PFSK-1 (cell line): ENCODE data around the gene GLI2.

Experiments
- FOXP2 ChIP-seq: optimal IDR thresholded peaks from 2 replicates; pipeline ENCODE3; 2011; ENCODE audit warnings: borderline replicate concordance, control low read depth, inconsistent platforms; ENCODE audit not compliant: insufficient read depth; ENCODE audit errors: extremely low read length, extremely low read depth
- POLR2AphosphoS5 ChIP-seq: IDR thresholded peaks from 2 replicates; pipeline ENCODE4 v1.6.1; 2012; ENCODE audit warnings: low read depth, mild to moderate bottlenecking, control low read depth, low read length, moderate library complexity
- SIN3A ChIP-seq: IDR thresholded peaks from 2 replicates; pipeline ENCODE4 v1.6.1; 2012; ENCODE audit warnings: mild to moderate bottlenecking, low read length, moderate library complexity, borderline replicate concordance; ENCODE audit not compliant: insufficient read depth
- TAF1 ChIP-seq: IDR thresholded peaks from 2 replicates; pipeline ENCODE4 v1.6.1; 2012; ENCODE audit warnings: low read length, control low read depth, borderline replicate concordance; ENCODE audit not compliant: insufficient read depth
- TF ChIP-seq, protein P1 (sequence below), 2 experiments: IDR thresholded peaks; 2 replicates each; pipeline versions ENCODE4 v1.6.1 to v1.8.0; 2011 to 2012; ENCODE audit warnings: low read depth in 2 of 2, low read length in 2 of 2, control low read depth in 1 of 2, inconsistent platforms in 1 of 2, mild to moderate bottlenecking in 1 of 2, moderate library complexity in 1 of 2; ENCODE audit not compliant: insufficient read depth in 1 of 2

Gene GLI2

GRCh38 chr2:120748310-120748709 lies 12.6 kb downstream of the GLI2 start:
- TF ChIP-seq, protein P1, sequence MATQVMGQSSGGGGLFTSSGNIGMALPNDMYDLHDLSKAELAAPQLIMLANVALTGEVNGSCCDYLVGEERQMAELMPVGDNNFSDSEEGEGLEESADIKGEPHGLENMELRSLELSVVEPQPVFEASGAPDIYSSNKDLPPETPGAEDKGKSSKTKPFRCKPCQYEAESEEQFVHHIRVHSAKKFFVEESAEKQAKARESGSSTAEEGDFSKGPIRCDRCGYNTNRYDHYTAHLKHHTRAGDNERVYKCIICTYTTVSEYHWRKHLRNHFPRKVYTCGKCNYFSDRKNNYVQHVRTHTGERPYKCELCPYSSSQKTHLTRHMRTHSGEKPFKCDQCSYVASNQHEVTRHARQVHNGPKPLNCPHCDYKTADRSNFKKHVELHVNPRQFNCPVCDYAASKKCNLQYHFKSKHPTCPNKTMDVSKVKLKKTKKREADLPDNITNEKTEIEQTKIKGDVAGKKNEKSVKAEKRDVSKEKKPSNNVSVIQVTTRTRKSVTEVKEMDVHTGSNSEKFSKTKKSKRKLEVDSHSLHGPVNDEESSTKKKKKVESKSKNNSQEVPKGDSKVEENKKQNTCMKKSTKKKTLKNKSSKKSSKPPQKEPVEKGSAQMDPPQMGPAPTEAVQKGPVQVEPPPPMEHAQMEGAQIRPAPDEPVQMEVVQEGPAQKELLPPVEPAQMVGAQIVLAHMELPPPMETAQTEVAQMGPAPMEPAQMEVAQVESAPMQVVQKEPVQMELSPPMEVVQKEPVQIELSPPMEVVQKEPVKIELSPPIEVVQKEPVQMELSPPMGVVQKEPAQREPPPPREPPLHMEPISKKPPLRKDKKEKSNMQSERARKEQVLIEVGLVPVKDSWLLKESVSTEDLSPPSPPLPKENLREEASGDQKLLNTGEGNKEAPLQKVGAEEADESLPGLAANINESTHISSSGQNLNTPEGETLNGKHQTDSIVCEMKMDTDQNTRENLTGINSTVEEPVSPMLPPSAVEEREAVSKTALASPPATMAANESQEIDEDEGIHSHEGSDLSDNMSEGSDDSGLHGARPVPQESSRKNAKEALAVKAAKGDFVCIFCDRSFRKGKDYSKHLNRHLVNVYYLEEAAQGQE (IDR thresholded peaks at IDR 0.05; ENCODE audit: insufficient read depth in 1 of 2, low read depth in 2 of 2, low read length in 2 of 2), result no peak
- TF ChIP-seq FOXP2, result no peak
- TF ChIP-seq SIN3A, result no peak
- no peak for TF ChIP-seq POLR2AphosphoS5
- TF ChIP-seq TAF1, result no peak

DNA sequence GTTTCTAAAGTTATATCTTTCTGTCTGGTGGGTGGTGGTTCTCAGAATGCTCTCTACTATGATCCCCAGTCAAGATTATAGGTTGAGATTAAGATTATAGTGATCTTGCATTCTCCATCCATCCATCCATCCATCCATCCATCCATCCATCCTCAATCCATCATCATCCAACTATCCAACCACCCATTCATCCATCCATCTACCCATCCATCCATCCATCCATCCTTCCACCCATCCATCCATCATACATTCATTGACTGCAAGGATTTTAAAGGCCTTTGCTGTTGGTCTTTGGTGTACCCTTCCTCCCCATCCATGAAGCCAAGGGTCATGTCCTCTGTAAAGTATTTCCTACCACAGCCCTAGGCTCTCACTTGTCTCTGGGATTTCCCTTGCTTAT lies 13.1 kb downstream of the GLI2 start:
- TF ChIP-seq POLR2AphosphoS5 (no peak), SIN3A (no peak), FOXP2 (no peak), TAF1 (no peak)
- TF ChIP-seq, protein P1 (IDR thresholded peaks at IDR 0.05; ENCODE audit: insufficient read depth in 1 of 2, low read depth in 2 of 2, low read length in 2 of 2), result no peak

DNA sequence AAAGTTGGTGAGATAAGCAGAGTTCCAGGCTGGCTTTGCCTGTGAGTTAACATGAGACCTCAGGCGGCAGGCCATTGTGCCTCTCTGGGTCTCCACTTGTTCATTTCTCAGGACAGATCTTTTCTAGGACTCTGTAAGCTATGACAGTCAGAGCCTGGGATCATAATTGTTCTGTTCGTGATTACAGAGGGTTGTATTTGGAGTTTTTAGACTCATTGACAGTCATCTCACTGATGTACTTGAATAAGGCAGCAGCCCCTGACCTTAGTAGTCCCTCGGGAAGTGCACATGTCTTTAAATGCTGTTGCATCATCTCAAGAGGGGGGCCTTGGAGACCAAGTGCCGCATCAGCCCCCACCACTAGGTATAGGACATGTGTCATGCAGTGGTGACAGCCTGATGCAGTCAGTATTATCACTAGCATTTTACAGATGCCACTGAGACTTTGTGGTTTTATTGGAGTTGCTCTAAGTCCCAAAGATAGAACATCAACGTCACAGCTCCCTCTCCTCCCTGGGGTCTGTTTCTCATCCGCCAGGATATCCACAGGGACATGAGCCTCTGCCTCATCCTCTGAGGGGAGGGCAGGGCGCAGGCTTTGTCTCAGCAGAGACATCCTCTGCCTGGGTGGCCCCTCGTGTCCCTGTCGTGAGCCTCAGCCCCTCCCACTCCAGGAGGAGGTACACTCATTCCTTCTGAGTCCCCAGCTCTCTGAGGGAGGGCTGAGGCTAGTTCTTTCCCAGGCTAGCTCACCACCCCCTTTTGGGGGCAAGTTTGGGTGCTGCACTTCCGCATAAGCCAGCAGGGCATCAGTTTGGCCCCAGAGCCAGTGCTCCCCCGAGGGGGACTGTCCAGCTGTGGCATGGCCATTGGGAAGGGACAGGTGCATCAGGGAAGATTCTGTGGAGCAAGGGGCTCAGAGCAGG lies 14.1 kb downstream of the GLI2 start:
- TF ChIP-seq SIN3A, result no peak
- no peak for TF ChIP-seq FOXP2
- TF ChIP-seq, protein P1 (IDR thresholded peaks at IDR 0.05; ENCODE audit: insufficient read depth in 1 of 2, low read depth in 2 of 2, low read length in 2 of 2), result no peak
- no peak for TF ChIP-seq TAF1
- TF ChIP-seq POLR2AphosphoS5, result no peak

GRCh38 chr2:120750488-120751210 lies 15.0 kb downstream of the GLI2 start:
- no peak for TF ChIP-seq POLR2AphosphoS5

DNA sequence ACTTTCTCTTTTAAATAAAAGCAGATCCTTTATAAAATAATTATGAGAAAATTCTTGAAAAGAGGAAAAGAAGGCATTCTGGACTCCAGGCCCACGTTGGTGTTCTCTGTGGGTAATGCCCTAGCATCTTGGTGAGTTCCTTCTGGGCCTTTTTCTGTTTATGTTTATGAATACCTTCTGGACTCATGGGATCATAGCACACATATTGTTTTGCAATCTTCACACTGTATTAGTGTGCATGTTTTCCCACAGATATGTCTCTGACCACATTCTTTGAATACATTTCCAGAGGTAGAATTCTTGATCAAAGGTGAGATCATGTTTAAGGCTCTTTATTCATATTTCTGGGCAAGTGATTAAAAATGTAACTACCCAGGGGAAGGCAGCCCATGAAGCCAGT lies 15.9 kb downstream of the GLI2 start:
- TF ChIP-seq SIN3A, result no peak
- TF ChIP-seq TAF1, result no peak
- TF ChIP-seq, protein P1 (IDR thresholded peaks at IDR 0.05; ENCODE audit: insufficient read depth in 1 of 2, low read depth in 2 of 2, low read length in 2 of 2), result no peak
- no peak for TF ChIP-seq FOXP2
- no peak for TF ChIP-seq POLR2AphosphoS5
